Measurements from ENCODE around the gene TMEM198.

Gene TMEM198

GRCh38 chr2:219581346-219581745 is 37.5 kb downstream of the TMEM198 start:
- FAIRE-seq = no peak
- no peak for TF ChIP-seq POU2F2 (IDR thresholded peaks at IDR 0.05; ENCODE audit: low read depth, low read length)
- DNase-seq (ENCODE audit: insufficient read length, low spot score) = no peak

GRCh38 chr2:219591091-219591490 is 47.3 kb downstream of the TMEM198 start:
- FAIRE-seq = no peak
- TF ChIP-seq POLR2AphosphoS5 (IDR thresholded peaks at IDR 0.05; ENCODE audit: low read depth, low read length) = no peak
- no peak for DNase-seq (ENCODE audit: insufficient read length, low spot score)

- TF ChIP-seq SPI1 (IDR thresholded peaks at IDR 0.05; ENCODE audit: low read depth, low read length) (no peak), TAF1 (IDR thresholded peaks at IDR 0.05; ENCODE audit: low read depth, low read length) (no peak), POU2F2 (IDR thresholded peaks at IDR 0.05; ENCODE audit: low read depth, low read length) (no peak), POLR2AphosphoS5 (IDR thresholded peaks at IDR 0.05; ENCODE audit: low read depth, low read length) (no peak), PAX5 (IDR thresholded peaks at IDR 0.05; ENCODE audit: insufficient read depth, low read length, severe bottlenecking) (no peak), POLR2A (IDR thresholded peaks at IDR 0.05; ENCODE audit: low read depth, low read length) (no peak)
- DNase-seq (ENCODE audit: insufficient read length, low spot score) (no peak), FAIRE-seq (no peak)
These were observed 48.9 kb downstream of the TMEM198 start for GRCh38 chr2:219592736-219593135.

- DNase-seq (ENCODE audit: insufficient read length, low spot score) (no peak), FAIRE-seq (no peak)
- no peak for TF ChIP-seq SPI1 (IDR thresholded peaks at IDR 0.05; ENCODE audit: low read depth, low read length)
These were observed 49.3 kb downstream of the TMEM198 start for GRCh38 chr2:219593154-219593553.

GRCh38 chr2:219595256-219595655 is 51.4 kb downstream of the TMEM198 start:
- DNase-seq (ENCODE audit: insufficient read length, low spot score) = no peak
- no peak for FAIRE-seq
- TF ChIP-seq PAX5 (IDR thresholded peaks at IDR 0.05; ENCODE audit: insufficient read depth, low read length, severe bottlenecking) (no peak), TAF1 (IDR thresholded peaks at IDR 0.05; ENCODE audit: low read depth, low read length) (no peak), POLR2AphosphoS5 (IDR thresholded peaks at IDR 0.05; ENCODE audit: low read depth, low read length) (no peak), POLR2A (IDR thresholded peaks at IDR 0.05; ENCODE audit: low read depth, low read length) (no peak), POU2F2 (IDR thresholded peaks at IDR 0.05; ENCODE audit: low read depth, low read length) (no peak), SPI1 (IDR thresholded peaks at IDR 0.05; ENCODE audit: low read depth, low read length) (no peak)

GRCh38 chr2:219596954-219597551 is 53.2 kb downstream of the TMEM198 start:
- no peak for TF ChIP-seq POLR2A (IDR thresholded peaks at IDR 0.05; ENCODE audit: low read depth, low read length)
- no peak for TF ChIP-seq PAX5 (IDR thresholded peaks at IDR 0.05; ENCODE audit: insufficient read depth, low read length, severe bottlenecking)
- TF ChIP-seq TAF1 (IDR thresholded peaks at IDR 0.05; ENCODE audit: low read depth, low read length) = no peak
- no peak for TF ChIP-seq POLR2AphosphoS5 (IDR thresholded peaks at IDR 0.05; ENCODE audit: low read depth, low read length)
- no peak for TF ChIP-seq SPI1 (IDR thresholded peaks at IDR 0.05; ENCODE audit: low read depth, low read length)
- TF ChIP-seq POU2F2 (IDR thresholded peaks at IDR 0.05; ENCODE audit: low read depth, low read length) = no peak
- FAIRE-seq = no peak

GRCh38 chr2:219597552-219598307 is 53.9 kb downstream of the TMEM198 start, which contains the start of gene STK11IP:
TSS of gene STK11IP (plus strand) at chr2:219597857. CDS start at chr2:219598120, 263 bp downstream.
- peak; percentile 94 for FAIRE-seq
- TF ChIP-seq POU2F2 (IDR thresholded peaks at IDR 0.05; ENCODE audit: low read depth, low read length) (peak; percentile 96), POLR2AphosphoS5 (IDR thresholded peaks at IDR 0.05; ENCODE audit: low read depth, low read length) (peak; percentile 86), PAX5 (IDR thresholded peaks at IDR 0.05; ENCODE audit: insufficient read depth, low read length, severe bottlenecking) (no peak), TAF1 (IDR thresholded peaks at IDR 0.05; ENCODE audit: low read depth, low read length) (peak; percentile 83), SPI1 (IDR thresholded peaks at IDR 0.05; ENCODE audit: low read depth, low read length) (peak; percentile 92), POLR2A (IDR thresholded peaks at IDR 0.05; ENCODE audit: low read depth, low read length) (peak; percentile 84)
- DNase-seq (ENCODE audit: insufficient read length, low spot score) = peak; percentile 93

More at GRCh38 chr2:219596954-219597551, 53.2 kb downstream of the TMEM198 start:
- no peak for DNase-seq (ENCODE audit: insufficient read length, low spot score)

GRCh38 chr2:219598308-219599078 is 54.7 kb downstream of the TMEM198 start:
- FAIRE-seq = no peak
- TF ChIP-seq SPI1 (IDR thresholded peaks at IDR 0.05; ENCODE audit: low read depth, low read length) (no peak), POU2F2 (IDR thresholded peaks at IDR 0.05; ENCODE audit: low read depth, low read length) (no peak), POLR2A (IDR thresholded peaks at IDR 0.05; ENCODE audit: low read depth, low read length) (no peak), PAX5 (IDR thresholded peaks at IDR 0.05; ENCODE audit: insufficient read depth, low read length, severe bottlenecking) (no peak), TAF1 (IDR thresholded peaks at IDR 0.05; ENCODE audit: low read depth, low read length) (no peak), POLR2AphosphoS5 (IDR thresholded peaks at IDR 0.05; ENCODE audit: low read depth, low read length) (no peak)
- DNase-seq (ENCODE audit: insufficient read length, low spot score) = no peak

All from GM12891 (cell line).